ENCODE measurements around the gene ZNF217. TPM values are rescaled to one million over a fixed set of nuclear protein-coding genes. Genes with fewer than 3 reads are reported as not detected.
A peak's percentile ranks its signal among the peaks of the same experiment; 100 is the strongest.
"Not testable (repeated sequence)": the region's sequence is repeated elsewhere in the genome, so short reads cannot be mapped to it uniquely, and the experiment has no call there.

Gene ZNF217
- total and polyA plus RNA-seq, 10 of the 15 experiments (the other 5 are each of a cell fraction or from before 2014, with no cell fraction given), result 8.5 to 76.6 (median 40.6) TPM

- not testable (repeated sequence) for H3K27me3 ChIP-seq (replicated peaks in 1 of 2; ENCODE audit: control insufficient read depth in 2 of 2, insufficient read depth in 2 of 2, low read length in 1 of 2); H3K9me3 ChIP-seq (replicated peaks; ENCODE audit: control insufficient read depth, insufficient read depth, low read length); H2AFZ ChIP-seq (ENCODE audit: control insufficient read depth, low read depth, low read length); BruUV-seq (replicated peaks); FAIRE-seq; H4K20me1 ChIP-seq (ENCODE audit: control insufficient read depth, insufficient read depth); DNase-seq (ENCODE audit: low read depth, low spot score); H3K4me1 ChIP-seq (ENCODE audit: control insufficient read depth, insufficient read depth, low read length)
- peak overlapping the region; percentile 83 for H3K4me3 ChIP-seq
- RAD21 ChIA-PET (ENCODE audit: unreplicated experiment), result interaction anchor here (0.7 to 2.1 kb wide), 9 partner anchors 37 to 355 kb away, joined by 3 to 12 read pairs (median 3); no protein-coding TSS in a partner anchor
- peak overlapping the region; percentile 65 for H3K27ac ChIP-seq (ENCODE audit: control insufficient read depth, insufficient read depth)
- peak overlapping the region; percentile 56 for H3K4me2 ChIP-seq (ENCODE audit: control insufficient read depth, insufficient read depth)
- intact Hi-C loops (cut with micrococcal nuclease; ENCODE audit: unreplicated experiment) (loop anchor here (5.0 kb wide), 1 partner anchor 36 kb away; no protein-coding TSS in a partner anchor), in situ Hi-C loops (cut with MboI) (loop anchor here (10.0 kb wide), 1 partner anchor 259 kb away; no protein-coding TSS in a partner anchor)
- peak overlapping the region; percentile 75 for H3K9ac ChIP-seq (ENCODE audit: control insufficient read depth, insufficient read depth, low read length)
- 2% methylated on average over 5 of the region's 5 CpGs for WGBS (ENCODE audit: insufficient coverage, insufficient replicate concordance, low lambda C conversion rate, missing lambda C conversion rate)
- H3K36me3 ChIP-seq (ENCODE audit: control insufficient read depth in 2 of 2, insufficient read depth in 2 of 2, low read length in 1 of 2), result peaks cover 10 to 14% of the 10 kb centered on the region in 2 experiments
- CTCF ChIA-PET, result interaction anchor here (0.6 to 0.7 kb wide), 2 partner anchors 73 to 351 kb away, joined by 3 read pairs; no protein-coding TSS in a partner anchor
- TF ChIP-seq NFXL1 (IDR thresholded peaks at IDR 0.05; ENCODE audit: borderline replicate concordance), result peak; percentile 66; the same call in 1 of the 2 replicates
- 0 out of 2 replicates have a peak, but pooled peaks have one; percentile 50 for TF ChIP-seq PAX8 (IDR thresholded peaks at IDR 0.05)
- SMC1A ChIA-PET (ENCODE audit: uncharacterized antibody, unreplicated experiment), result interaction anchor here (0.7 to 3.4 kb wide), 9 partner anchors 37 to 354 kb away, joined by 3 to 14 read pairs (median 3); no protein-coding TSS in a partner anchor
- peak; percentile 16 for ATAC-seq
- peaks cover 94% of the 10 kb centered on the region for H3K79me2 ChIP-seq (ENCODE audit: control insufficient read depth, insufficient read depth, low read length)
- POLR2A ChIA-PET, result interaction anchor here (1.1 to 1.2 kb wide), 3 partner anchors 8 to 284 kb away, joined by 3 read pairs; partner anchors contain the start of gene ZNF217
These were observed 7.7 kb downstream of the ZNF217 start for GRCh38 chr20:53585910-53586309.

- ATAC-seq, result peak; percentile 45
These were observed 8.6 kb downstream of the ZNF217 start for GRCh38 chr20:53585004-53585569.

More at GRCh38 chr20:53585004-53585569, 8.6 kb downstream of the ZNF217 start:
- Histone ChIP-seq H3K9ac (ENCODE audit: control insufficient read depth, insufficient read depth, low read length) (peak overlapping the region; percentile 75), H3K36me3 (ENCODE audit: control insufficient read depth in 2 of 2, insufficient read depth in 2 of 2, low read length in 1 of 2) (peaks cover 10 to 17% of the 10 kb centered on the region in 2 experiments), H3K27ac (ENCODE audit: control insufficient read depth, insufficient read depth) (peak overlapping the region; percentile 65), H3K79me2 (ENCODE audit: control insufficient read depth, insufficient read depth, low read length) (peaks cover 96% of the 10 kb centered on the region), H3K4me3 (peak overlapping the region; percentile 83), H3K4me2 (ENCODE audit: control insufficient read depth, insufficient read depth) (peak overlapping the region; percentile 56)
- FAIRE-seq; H3K4me1 ChIP-seq (ENCODE audit: control insufficient read depth, insufficient read depth, low read length); H2AFZ ChIP-seq (ENCODE audit: control insufficient read depth, low read depth, low read length); H3K27me3 ChIP-seq (replicated peaks in 1 of 2; ENCODE audit: control insufficient read depth in 2 of 2, insufficient read depth in 2 of 2, low read length in 1 of 2); H4K20me1 ChIP-seq (ENCODE audit: control insufficient read depth, insufficient read depth); BruUV-seq (replicated peaks); DNase-seq (ENCODE audit: low read depth, low spot score); H3K9me3 ChIP-seq (replicated peaks; ENCODE audit: control insufficient read depth, insufficient read depth, low read length): not testable (repeated sequence)
- ChIA-PET POLR2A (interaction anchor here (0.6 kb wide), 3 partner anchors 255 to 350 kb away, joined by 3 to 4 read pairs (median 4); no protein-coding TSS in a partner anchor), SMC1A (ENCODE audit: uncharacterized antibody, unreplicated experiment) (interaction anchor here (1.0 to 3.4 kb wide), 8 partner anchors 38 to 323 kb away, joined by 3 to 14 read pairs (median 4); no protein-coding TSS in a partner anchor), CTCF (interaction anchor here (1.5 kb wide), 1 partner anchor 355 kb away, joined by 3 read pairs; no protein-coding TSS in a partner anchor), RAD21 (ENCODE audit: unreplicated experiment) (interaction anchor here (0.6 to 1.6 kb wide), 11 partner anchors 38 to 351 kb away, joined by 3 to 5 read pairs (median 3); no protein-coding TSS in a partner anchor)
- 5% methylated on average over 6 of the region's 6 CpGs for WGBS (ENCODE audit: insufficient coverage, insufficient replicate concordance, low lambda C conversion rate, missing lambda C conversion rate)
- in situ Hi-C loops (cut with MboI), result loop anchor here (10.0 kb wide), 1 partner anchor 260 kb away; no protein-coding TSS in a partner anchor
- TF ChIP-seq SPI1 (IDR thresholded peaks at IDR 0.05; ENCODE audit: borderline replicate concordance, insufficient read depth, low read depth, low read length), result 0 out of 2 replicates have a peak, but pooled peaks have one; percentile 22
- TF ChIP-seq IKZF2 (IDR thresholded peaks at IDR 0.05), result peak in 1 of 2 experiments; percentile 22; a peak in 1 of 4 replicates
- TF ChIP-seq NFXL1 (IDR thresholded peaks at IDR 0.05; ENCODE audit: borderline replicate concordance), result peak; percentile 88; the same call in 1 of the 2 replicates
- 0 out of 2 replicates have a peak, but pooled peaks have one; percentile 15 for TF ChIP-seq MLLT1 (IDR thresholded peaks at IDR 0.05)
- TF ChIP-seq ZNF384 (IDR thresholded peaks at IDR 0.05; ENCODE audit: borderline replicate concordance, low read depth, low read length), result 0 out of 2 replicates have a peak, but pooled peaks have one; percentile 8
- 0 out of 2 replicates have a peak, but pooled peaks have one; percentile 24 for TF ChIP-seq JUNB (IDR thresholded peaks at IDR 0.05)
- intact Hi-C loops (cut with micrococcal nuclease; ENCODE audit: unreplicated experiment), result loop anchor here (5.0 kb wide), 1 partner anchor 37 kb away; no protein-coding TSS in a partner anchor

All from GM12878 (cell line).